Fibroblast of mammary gland (primary cell): ENCODE measurements around the gene EFCAB12.
"Not testable (repeated sequence)": the region's sequence is repeated elsewhere in the genome, so short reads cannot be mapped to it uniquely, and the experiment has no call there.

ENCODE experiments used
- DNase-seq: peaks from one replicate; pipeline ENCODE4 v3.0.0-alpha.2; 2010; ENCODE audit warnings: low read depth
- H3K4me3 ChIP-seq: 2 replicates; pipeline ENCODE4 v1.5.1; 2011; ENCODE audit warnings: low read depth, mild to moderate bottlenecking, low read length, moderate library complexity; ENCODE audit not compliant: control insufficient read depth
- CTCF ChIP-seq: conservative IDR thresholded peaks from 2 replicates; pipeline ENCODE4 v1.5.1; 2011; ENCODE audit warnings: low read depth, low read length, inconsistent platforms; ENCODE audit not compliant: control insufficient read depth, insufficient read depth

The EFCAB12 gene

GRCh38 chr3:129418041-129418973 lies 10.1 kb downstream of the EFCAB12 start:
- no peak overlapping the region for H3K4me3 ChIP-seq
- no peak for TF ChIP-seq CTCF
- DNase-seq, result no peak

GRCh38 chr3:129417326-129417725 lies 11.1 kb downstream of the EFCAB12 start:
- H3K4me3 ChIP-seq, result no peak overlapping the region
- no peak for TF ChIP-seq CTCF
- peak; percentile 36 for DNase-seq

GRCh38 chr3:129416415-129416814 lies 12.0 kb downstream of the EFCAB12 start:
- TF ChIP-seq CTCF, result no peak
- no peak overlapping the region for H3K4me3 ChIP-seq
- DNase-seq, result no peak

- no peak for TF ChIP-seq CTCF
- no peak overlapping the region for H3K4me3 ChIP-seq
- DNase-seq, result no peak
Observed at GRCh38 chr3:129415830-129416229, 12.6 kb downstream of the EFCAB12 start.

- TF ChIP-seq CTCF, result no peak
- no peak for DNase-seq
- H3K4me3 ChIP-seq, result no peak overlapping the region
Observed at GRCh38 chr3:129415378-129415777, 13.1 kb downstream of the EFCAB12 start.

- no peak overlapping the region for H3K4me3 ChIP-seq
- TF ChIP-seq CTCF, result no peak
- peak; percentile 92 for DNase-seq
Observed at GRCh38 chr3:129413687-129414506, 14.5 kb downstream of the EFCAB12 start.

- not testable (repeated sequence) for H3K4me3 ChIP-seq, DNase-seq
Observed at GRCh38 chr3:129413238-129413637, 15.2 kb downstream of the EFCAB12 start.
